Placental pericyte (primary cell): ENCODE measurements around the gene PANX2. TPM values are rescaled to one million over a fixed set of nuclear protein-coding genes. Genes with fewer than 3 reads are reported as not detected.

Source experiments
- total RNA-seq: library from RNA; depleted of rRNA; stranded (reverse); fragments of >200 nt; gene quantifications from 2 replicates; pipeline ENCODE4 v1.2.3, GENCODE V29; 2012

PANX2 gene, protein sequence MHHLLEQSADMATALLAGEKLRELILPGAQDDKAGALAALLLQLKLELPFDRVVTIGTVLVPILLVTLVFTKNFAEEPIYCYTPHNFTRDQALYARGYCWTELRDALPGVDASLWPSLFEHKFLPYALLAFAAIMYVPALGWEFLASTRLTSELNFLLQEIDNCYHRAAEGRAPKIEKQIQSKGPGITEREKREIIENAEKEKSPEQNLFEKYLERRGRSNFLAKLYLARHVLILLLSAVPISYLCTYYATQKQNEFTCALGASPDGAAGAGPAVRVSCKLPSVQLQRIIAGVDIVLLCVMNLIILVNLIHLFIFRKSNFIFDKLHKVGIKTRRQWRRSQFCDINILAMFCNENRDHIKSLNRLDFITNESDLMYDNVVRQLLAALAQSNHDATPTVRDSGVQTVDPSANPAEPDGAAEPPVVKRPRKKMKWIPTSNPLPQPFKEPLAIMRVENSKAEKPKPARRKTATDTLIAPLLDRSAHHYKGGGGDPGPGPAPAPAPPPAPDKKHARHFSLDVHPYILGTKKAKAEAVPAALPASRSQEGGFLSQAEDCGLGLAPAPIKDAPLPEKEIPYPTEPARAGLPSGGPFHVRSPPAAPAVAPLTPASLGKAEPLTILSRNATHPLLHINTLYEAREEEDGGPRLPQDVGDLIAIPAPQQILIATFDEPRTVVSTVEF
- total RNA-seq = 0.86 and 3.7 TPM in 2 replicates

DNA sequence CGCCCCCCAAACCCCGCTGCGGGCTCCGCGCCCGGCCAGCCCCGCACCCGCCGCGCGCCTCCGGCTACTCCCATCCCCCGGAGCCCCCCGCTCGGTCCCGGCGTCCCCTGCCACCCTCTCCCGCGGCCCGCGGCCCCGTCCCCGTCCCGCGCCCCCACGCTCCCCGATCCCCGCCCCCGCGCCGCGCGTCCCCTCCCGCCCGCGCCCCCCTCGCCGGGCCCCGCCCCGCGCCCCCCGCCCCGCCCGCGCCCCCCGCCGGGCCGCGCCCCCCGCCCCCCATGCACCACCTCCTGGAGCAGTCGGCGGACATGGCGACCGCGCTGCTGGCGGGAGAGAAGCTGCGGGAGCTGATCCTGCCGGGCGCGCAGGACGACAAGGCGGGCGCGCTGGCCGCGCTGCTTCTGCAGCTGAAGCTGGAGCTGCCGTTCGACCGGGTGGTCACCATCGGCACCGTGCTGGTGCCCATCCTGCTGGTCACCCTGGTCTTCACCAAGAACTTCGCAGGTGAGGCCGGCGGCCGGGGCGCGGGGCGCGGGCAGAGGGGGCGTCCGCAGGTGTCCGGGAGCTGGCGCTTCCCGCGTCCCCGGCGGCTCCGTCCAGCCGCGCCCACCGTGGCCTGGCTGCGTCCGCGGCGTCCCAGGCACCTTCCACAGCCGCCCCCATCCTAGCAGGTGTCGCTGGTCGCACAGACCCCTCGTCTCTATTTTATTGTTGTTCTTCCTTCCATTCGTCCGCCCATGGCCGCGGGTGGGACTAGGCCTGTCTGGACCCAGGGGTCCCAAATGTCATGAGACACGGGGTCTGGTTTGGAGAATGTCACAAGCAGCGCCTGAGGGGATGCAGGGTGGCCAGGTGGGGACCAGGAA is at the start of gene PANX2:
Gene PANX2, plus strand, starts transcription at position 279 of the 866 bp plus-strand sequence. Its CDS starts 0 bp downstream, at position 279.

DNA sequence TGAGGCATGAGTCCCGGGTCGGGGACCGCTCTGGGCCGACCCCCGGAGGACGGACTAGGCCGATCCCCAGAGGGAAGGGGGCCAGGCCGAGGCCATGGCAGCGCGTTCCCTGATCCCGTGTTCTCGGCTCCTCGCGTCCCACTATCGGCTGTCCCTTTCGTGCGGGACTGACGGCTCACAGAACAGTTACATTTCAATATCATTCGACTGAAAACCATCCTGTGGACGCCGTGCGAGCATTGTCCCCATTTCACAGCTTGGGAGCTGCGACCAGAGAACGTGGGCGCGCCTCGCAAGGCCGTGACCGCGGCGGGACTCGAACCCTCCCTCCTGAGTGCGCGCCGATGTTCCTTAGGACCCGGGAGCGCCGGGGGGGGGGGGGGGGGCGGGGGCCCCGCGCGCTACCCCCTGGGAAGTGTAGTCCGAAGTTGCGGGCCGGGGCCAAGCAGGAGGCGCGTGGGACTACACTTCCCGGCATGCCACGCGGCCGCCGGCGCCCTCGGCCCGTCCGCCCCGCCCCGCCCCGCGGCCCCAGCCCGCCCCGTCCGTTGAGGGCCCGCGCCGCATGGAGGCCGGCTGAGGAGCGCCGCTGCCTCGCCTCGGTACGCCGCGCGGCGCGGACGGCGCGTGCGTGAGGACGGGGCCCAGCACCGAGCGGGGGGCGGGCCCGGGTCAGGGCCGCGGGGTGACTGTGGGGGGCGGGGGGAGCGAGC is 15.0 kb downstream of the PANX2 start, which contains the start of gene TRABD:
Gene TRABD, plus strand, starts transcription at position 539 of the 713 bp plus-strand sequence. CDS start 7,148 bp downstream, outside the sequence.

DNA sequence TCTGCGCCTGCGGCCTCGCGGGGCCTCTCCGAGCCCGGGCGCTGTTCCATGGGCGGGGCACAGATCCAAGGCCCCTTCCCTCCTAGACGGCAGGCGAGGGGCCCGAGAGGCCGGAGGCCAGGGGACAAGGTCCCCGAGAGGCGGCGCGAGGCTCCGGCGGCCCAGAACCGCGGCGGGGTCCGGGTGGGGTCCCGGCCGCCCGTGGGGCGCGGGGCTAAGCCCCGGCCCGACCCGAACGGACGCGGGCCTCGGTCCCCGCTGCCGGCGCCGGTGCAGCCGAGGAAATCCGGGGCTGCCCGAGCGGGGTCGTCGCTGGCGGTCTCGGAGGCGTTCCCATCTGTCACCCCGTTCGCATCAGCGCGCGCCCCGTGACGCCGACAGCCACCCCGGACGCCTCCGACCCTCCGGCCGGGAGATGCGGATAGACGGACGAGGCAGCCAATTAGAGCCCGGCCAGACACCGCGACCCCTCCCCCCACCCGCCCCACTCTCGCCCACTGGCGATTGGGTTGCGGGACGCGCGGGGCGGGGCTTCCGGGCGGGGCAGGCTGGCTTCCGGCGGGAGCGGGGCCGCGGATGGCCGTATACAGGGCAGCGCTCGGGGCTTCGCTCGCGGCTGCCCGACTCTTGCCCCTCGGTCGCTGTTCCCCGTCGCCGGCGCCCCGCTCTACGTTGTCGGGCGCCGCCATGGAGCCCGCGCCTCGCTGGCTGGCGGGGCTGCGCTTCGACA is 30.1 kb downstream of the PANX2 start, which contains the start of gene SELENOO:
Gene SELENOO, plus strand, starts transcription at position 551 of the 730 bp plus-strand sequence. Its CDS starts 26 bp downstream, at position 577.

Other genes starting within 250 kb of the PANX2 start
- 42.2 and 52.5 TPM in 2 replicates for gene PIM3, start 210.0 kb upstream of the PANX2 start, total RNA-seq
- gene IL17REL, start 158.0 kb upstream of the PANX2 start, total RNA-seq = not detected in 2 replicates
- not detected in 2 replicates for gene TTLL8, start 112.4 kb upstream of the PANX2 start, total RNA-seq
- under 0.01 and 0.44 TPM in 2 replicates for gene MLC1, start 85.3 kb upstream of the PANX2 start, total RNA-seq
- gene MOV10L1, start 80.7 kb upstream of the PANX2 start, total RNA-seq = 5.5 and 5.7 TPM in 2 replicates
- gene TRABD, start 15.2 kb downstream of the PANX2 start, total RNA-seq = 47.1 and 71.3 TPM in 2 replicates
- gene SELENOO, start 30.3 kb downstream of the PANX2 start, total RNA-seq = 14.4 and 16.2 TPM in 2 replicates
- 25.4 and 38.9 TPM in 2 replicates for gene TUBGCP6, start 74.3 kb downstream of the PANX2 start, total RNA-seq
- 20.4 and 24.1 TPM in 2 replicates for gene HDAC10, start 80.5 kb downstream of the PANX2 start, total RNA-seq
- gene MAPK12, start 91.0 kb downstream of the PANX2 start, total RNA-seq = 41.5 and 55.6 TPM in 2 replicates
- gene MAPK11, start 99.6 kb downstream of the PANX2 start, total RNA-seq = 4.2 and 10.3 TPM in 2 replicates
- 174 and 339 TPM in 2 replicates for gene PLXNB2, start 136.9 kb downstream of the PANX2 start, total RNA-seq
- gene DENND6B, start 156.3 kb downstream of the PANX2 start, total RNA-seq = 1.7 and 3.3 TPM in 2 replicates
- gene PPP6R2, start 172.6 kb downstream of the PANX2 start, total RNA-seq = 69.4 and 72.3 TPM in 2 replicates